A673 (cell line): ENCODE data around the gene NSUN3. TPM values are rescaled to one million over a fixed set of nuclear protein-coding genes. Genes with fewer than 3 reads are reported as not detected.

Source experiments
- Bru-seq: library from RNA; stranded (reverse); fragments of 400-500 nt; gene quantifications from one replicate; lab custom pipeline; 2021; lab: Mats Ljungman, UMichigan
- BruChase-seq, 2 experiments: library from RNA; stranded (reverse); fragments of 400-500 nt; gene quantifications; one replicate each; lab custom pipeline; 2021; lab: Mats Ljungman, UMichigan
- BruUV-seq: library from RNA; stranded (reverse); fragments of 400-500 nt; replicated peaks from 2 replicates; lab custom pipeline; 2021; lab: Mats Ljungman, UMichigan
- CTCF ChIA-PET: fragments of 300-600 bp; sonication (Branson Sonifier 250); formaldehyde crosslinking; loops from one replicate; lab custom pipeline; 2022; ENCODE audit warnings: antibody characterized with exemption; lab: Charles Lee
- POLR2A ChIA-PET: fragments of 300-600 bp; sonication (Branson Sonifier 250); formaldehyde crosslinking; loops from one replicate; lab custom pipeline; 2022; ENCODE audit warnings: antibody characterized with exemption; ENCODE audit not compliant: low non-redundant PET; lab: Charles Lee
- DNase-seq: peaks from one replicate; pipeline ENCODE4 v3.0.0-alpha.2; 2015; ENCODE audit warnings: low spot score
- H3K27ac ChIP-seq: fragments of 200-600 bp; sonication (generic); 2 replicates; pipeline ENCODE4 v1.5.1; 2016; ENCODE audit warnings: mixed run types, low read depth, mild to moderate bottlenecking, mixed read lengths, antibody characterized with exemption, low read length; ENCODE audit not compliant: poor library complexity, severe bottlenecking
- H3K27me3 ChIP-seq: fragments of 200-600 bp; sonication (generic); replicated peaks from 2 replicates; pipeline ENCODE4 v1.6.1; 2017; ENCODE audit warnings: mixed run types, low read depth, mild to moderate bottlenecking, mixed read lengths, antibody characterized with exemption, low read length; ENCODE audit not compliant: insufficient read depth, poor library complexity
- H3K36me3 ChIP-seq: fragments of 200-600 bp; sonication (generic); 2 replicates; pipeline ENCODE4 v1.6.1; 2016; ENCODE audit warnings: mixed run types, mild to moderate bottlenecking, mixed read lengths, antibody characterized with exemption, low read length; ENCODE audit not compliant: insufficient read depth, poor library complexity, severe bottlenecking
- H3K4me1 ChIP-seq: fragments of 200-600 bp; sonication (generic); 2 replicates; pipeline ENCODE4 v1.6.1; 2017; ENCODE audit warnings: mixed run types, mild to moderate bottlenecking, mixed read lengths, antibody characterized with exemption, low read length; ENCODE audit not compliant: insufficient read depth, poor library complexity, severe bottlenecking
- H3K4me3 ChIP-seq: fragments of 200-600 bp; sonication (generic); 2 replicates; pipeline ENCODE4 v1.5.1; 2016; ENCODE audit warnings: low read depth, mixed run types, mild to moderate bottlenecking, mixed read lengths, low read length; ENCODE audit not compliant: poor library complexity, severe bottlenecking
- H3K9me3 ChIP-seq: fragments of 200-600 bp; sonication (generic); 2 replicates; pipeline ENCODE4 v1.6.1; 2016; ENCODE audit warnings: mixed run types, low read depth, mild to moderate bottlenecking, mixed read lengths, antibody characterized with exemption, low read length; ENCODE audit not compliant: poor library complexity, severe bottlenecking
- CTCF ChIP-seq: fragments of 300-800, 200-600 bp; sonication (generic); conservative IDR thresholded peaks from 2 replicates; pipeline ENCODE4 v1.5.1; 2017; ENCODE audit warnings: low read depth, mild to moderate bottlenecking, antibody characterized with exemption, low read length, moderate library complexity, mixed read lengths
- EZH2 ChIP-seq: fragments of 200-600 bp; sonication (generic); IDR thresholded peaks from 2 replicates; pipeline ENCODE4 v1.6.1; 2017; ENCODE audit warnings: borderline replicate concordance, low read depth, mild to moderate bottlenecking, mixed read lengths, antibody characterized with exemption, low read length; ENCODE audit not compliant: poor library complexity, severe bottlenecking
- intact Hi-C: fragments of 100-400 bp; cut with micrococcal nuclease; formaldehyde crosslinking; loops from one replicate; pipeline ENCODE4 v1.10.0; 2022; ENCODE audit not compliant: unreplicated experiment
- long read RNA-seq: library from polyadenylated mRNA; stranded (forward); transcript quantifications from one replicate; pipeline ENCODE4 v2.0.0, GENCODE V29; 2022
- total RNA-seq: library from RNA; stranded (reverse); gene quantifications from 2 replicates; pipeline ENCODE4 v1.2.3, GENCODE V29; 2021

Gene NSUN3
- total RNA-seq: 12.3 and 15.6 TPM in 2 replicates
- percentile 81 among the genes with signal in this experiment for Bru-seq, nascent RNA
- BruChase-seq, experiment 1, labeled RNA remaining after a 2-hour chase: percentile 69 among the genes with signal in this experiment
- BruChase-seq, experiment 2, labeled RNA remaining after a 6-hour chase: percentile 62 among the genes with signal in this experiment
- long read RNA-seq, transcript NSUN3-201 (6 exons, 3,289 nt): major isoform, 17 of 25 reads
- long read RNA-seq, partial matches to known transcripts: 1 of 25 reads
- long read RNA-seq, other reads (novel, unspliced or antisense): 7 of 25 reads

DNA sequence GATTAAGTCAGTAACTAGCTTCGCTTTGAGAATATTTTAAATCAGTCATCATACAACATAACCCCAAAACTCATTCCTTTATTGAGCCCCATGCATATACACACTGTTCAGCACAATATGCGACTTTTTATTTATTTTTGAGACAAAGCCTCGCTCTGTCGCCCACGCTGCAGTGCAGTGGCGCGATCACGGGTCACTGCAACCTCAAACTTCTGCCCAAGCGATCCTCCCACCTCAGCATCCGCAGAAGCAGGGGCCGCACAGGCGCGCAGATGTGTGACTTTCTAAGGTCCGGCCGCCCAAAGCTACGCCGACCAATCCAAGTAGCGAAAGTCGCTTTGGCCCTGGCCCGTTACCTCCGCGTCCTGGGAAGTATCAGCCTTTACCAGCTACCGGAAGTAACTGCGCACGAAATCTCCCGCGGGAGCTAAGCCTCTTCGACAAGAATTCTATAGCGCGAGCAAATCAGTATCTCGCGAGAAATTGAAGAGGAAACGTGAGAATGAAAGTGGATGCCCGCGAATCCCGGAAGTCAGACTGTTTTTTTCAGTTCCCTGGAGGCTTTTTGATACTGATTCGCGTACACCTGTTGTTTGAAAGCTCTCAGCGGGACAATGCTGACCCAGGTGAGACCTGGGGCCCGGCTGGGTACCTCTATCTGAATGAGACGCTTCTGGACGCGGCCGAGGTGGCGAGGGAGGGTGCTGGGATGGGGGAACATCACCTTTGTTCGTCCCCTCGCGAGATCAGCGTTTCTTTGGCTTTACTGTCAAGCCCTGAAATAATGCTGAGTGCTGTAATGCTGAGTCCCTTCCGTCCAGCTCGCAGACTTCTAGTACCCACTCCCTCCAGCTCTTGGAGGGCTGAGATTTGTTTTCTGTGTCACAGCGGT lies at the start of gene NSUN3, which contains the start of gene DHFR2:
Gene NSUN3 (plus strand): TSS at position 549 of the 892 bp plus-strand sequence. CDS start 66 bp downstream, at position 615.
Gene DHFR2 (minus strand): TSS at position 404 of the 892 bp plus-strand sequence. CDS start 1,405 bp downstream, outside the sequence.
- peak within 1 kb of the TSS; percentile 84 for H3K4me3 ChIP-seq
- intact Hi-C loops: loop anchor here (1.0 to 5.0 kb wide), 3 partner anchors 58 to 200 kb away; partner anchors contain the start of gene ARL13B
- ChIA-PET CTCF (interaction anchor here (0.6 kb wide), 1 partner anchor 27 kb away, joined by 6 read pairs; no protein-coding TSS in a partner anchor), POLR2A (interaction anchor here (0.7 kb wide), 1 partner anchor 73 kb away, joined by 8 read pairs; no protein-coding TSS in a partner anchor)
- no peaks in the 10 kb centered on the region for H3K27me3 ChIP-seq
- H3K4me1 ChIP-seq: peaks cover 14% of the 10 kb centered on the region
- DNase-seq: peak; percentile 98
- H3K36me3 ChIP-seq: peaks cover 8% of the 10 kb centered on the region
- TF ChIP-seq EZH2: no peak
- no peak for TF ChIP-seq CTCF
- BruUV-seq: TSS peak; percentile 66
- H3K9me3 ChIP-seq: no peaks in the 10 kb centered on the region
- H3K27ac ChIP-seq: peak within 1 kb of the TSS; percentile 97

DNA sequence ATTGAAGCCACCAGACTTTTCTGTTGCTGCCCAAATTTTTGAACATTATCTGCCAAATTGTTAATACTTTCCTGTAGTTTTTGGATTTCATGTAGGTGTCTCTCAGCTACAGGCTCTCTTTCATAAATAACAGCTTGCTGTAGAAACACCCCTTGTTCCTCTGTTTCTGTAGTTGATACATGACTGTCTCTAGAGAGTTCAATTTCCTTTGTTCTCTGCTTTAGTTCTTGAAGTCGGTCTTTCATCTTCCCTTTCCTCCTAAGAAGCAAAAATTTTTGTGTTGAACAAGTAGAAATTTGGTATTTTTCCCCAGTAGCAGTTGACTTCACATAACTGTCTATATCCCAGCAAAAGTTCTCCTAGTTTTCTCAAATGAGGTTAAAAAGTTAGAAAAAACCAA lies 47.8 kb upstream of the NSUN3 start:
- ChIA-PET CTCF (no interaction called here), POLR2A (no interaction called here)
- no peak for DNase-seq
- no peaks in the 10 kb centered on the region for H3K4me1 ChIP-seq
- no peak overlapping the region for H3K4me3 ChIP-seq
- no peaks in the 10 kb centered on the region for H3K36me3 ChIP-seq
- H3K27me3 ChIP-seq: no peaks in the 10 kb centered on the region
- intact Hi-C loops: no loop called here
- no peak overlapping the region for H3K27ac ChIP-seq
- H3K9me3 ChIP-seq: no peaks in the 10 kb centered on the region
- TF ChIP-seq CTCF (no peak), EZH2 (no peak)
- BruUV-seq: no TSS peak

DNA sequence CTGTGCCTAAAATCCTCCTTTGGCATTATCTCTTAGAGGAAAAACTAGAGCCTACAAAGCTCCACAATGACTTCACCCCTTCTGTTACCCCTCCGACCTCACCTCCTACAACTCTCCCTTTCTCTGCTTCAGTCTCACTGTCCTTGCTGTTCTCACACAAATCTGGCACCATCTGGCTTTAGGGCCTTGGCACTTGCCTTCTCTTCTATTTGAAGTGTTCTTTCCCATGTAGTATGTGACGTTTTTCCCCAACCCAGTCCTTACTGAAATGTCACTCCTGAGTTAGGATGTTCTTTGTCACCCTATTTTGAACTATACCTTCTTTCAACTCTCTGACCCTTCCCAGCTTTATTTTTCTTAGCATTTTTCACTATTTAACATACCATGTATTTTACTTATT lies 43.2 kb upstream of the NSUN3 start:
- ChIA-PET POLR2A (no interaction called here), CTCF (no interaction called here)
- H3K36me3 ChIP-seq: no peaks in the 10 kb centered on the region
- H3K9me3 ChIP-seq: no peaks in the 10 kb centered on the region
- BruUV-seq: no TSS peak
- no peaks in the 10 kb centered on the region for H3K27me3 ChIP-seq
- H3K4me3 ChIP-seq: no peak overlapping the region
- no peak for DNase-seq
- no peak for TF ChIP-seq CTCF
- no peak for TF ChIP-seq EZH2
- intact Hi-C loops: no loop called here
- H3K27ac ChIP-seq: no peak overlapping the region
- no peaks in the 10 kb centered on the region for H3K4me1 ChIP-seq
